Gastrocnemius medialis (tissue), 4 donors: ENCODE measurements around the gene ZNF248.
"Not testable (repeated sequence)": the region's sequence is repeated elsewhere in the genome, so short reads cannot be mapped to it uniquely, and the experiment has no call there.

Source experiments
- POLR2A ChIP-seq, 2 donors: fragments of 450-650 bp; IDR thresholded peaks; one replicate each; pipeline ENCODE4 v1.6.1; 2017; ENCODE audit warnings: antibody characterized with exemption in 2 of 2, mild to moderate bottlenecking in 2 of 2, moderate library complexity in 2 of 2
- TF ChIP-seq, protein P1 (sequence below), 5 experiments: fragments of 450-650 bp in 3 of 5; fragments of 200-600 bp in 2 of 5; sonication (generic) in 2 of 5; IDR thresholded peaks in 4 of 5; conservative IDR thresholded peaks in 1 of 5; 1 replicate in 4 of 5; 2 replicates in 1 of 5; pipeline ENCODE4 v1.5.1; 2016 to 2019; ENCODE audit warnings: antibody characterized with exemption in 5 of 5, mild to moderate bottlenecking in 3 of 5, moderate library complexity in 3 of 5

DNA sequence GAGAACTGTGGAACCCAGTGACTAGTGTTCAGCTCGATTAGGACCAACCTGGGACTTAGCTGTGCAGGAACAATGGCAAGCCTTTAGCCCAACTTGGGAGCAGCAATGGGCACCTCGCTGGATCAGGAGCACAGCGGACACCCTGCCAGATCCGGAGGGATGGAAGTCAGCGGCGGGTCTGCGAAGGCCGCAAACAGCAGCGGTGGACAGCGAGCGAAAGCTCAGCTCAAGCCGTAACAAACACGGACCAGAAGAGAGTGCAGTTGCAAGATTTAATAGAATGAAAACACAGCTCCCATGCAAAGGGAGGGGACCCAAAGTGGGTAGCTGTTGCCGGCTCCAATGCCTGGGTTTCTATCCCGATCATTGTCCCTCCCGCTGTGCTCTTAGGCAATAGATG, 1.9 kb upstream of the ZNF248 start:
- TF ChIP-seq, protein P1, sequence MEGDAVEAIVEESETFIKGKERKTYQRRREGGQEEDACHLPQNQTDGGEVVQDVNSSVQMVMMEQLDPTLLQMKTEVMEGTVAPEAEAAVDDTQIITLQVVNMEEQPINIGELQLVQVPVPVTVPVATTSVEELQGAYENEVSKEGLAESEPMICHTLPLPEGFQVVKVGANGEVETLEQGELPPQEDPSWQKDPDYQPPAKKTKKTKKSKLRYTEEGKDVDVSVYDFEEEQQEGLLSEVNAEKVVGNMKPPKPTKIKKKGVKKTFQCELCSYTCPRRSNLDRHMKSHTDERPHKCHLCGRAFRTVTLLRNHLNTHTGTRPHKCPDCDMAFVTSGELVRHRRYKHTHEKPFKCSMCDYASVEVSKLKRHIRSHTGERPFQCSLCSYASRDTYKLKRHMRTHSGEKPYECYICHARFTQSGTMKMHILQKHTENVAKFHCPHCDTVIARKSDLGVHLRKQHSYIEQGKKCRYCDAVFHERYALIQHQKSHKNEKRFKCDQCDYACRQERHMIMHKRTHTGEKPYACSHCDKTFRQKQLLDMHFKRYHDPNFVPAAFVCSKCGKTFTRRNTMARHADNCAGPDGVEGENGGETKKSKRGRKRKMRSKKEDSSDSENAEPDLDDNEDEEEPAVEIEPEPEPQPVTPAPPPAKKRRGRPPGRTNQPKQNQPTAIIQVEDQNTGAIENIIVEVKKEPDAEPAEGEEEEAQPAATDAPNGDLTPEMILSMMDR (IDR thresholded peaks at IDR 0.05 in 4 of 5, conservative IDR thresholded peaks at IDR 0.05 in 1 of 5), result not testable (repeated sequence)
- TF ChIP-seq POLR2A (IDR thresholded peaks at IDR 0.05), result not testable (repeated sequence)
